SJCRH30 (cell line): Measurements from ENCODE around the gene SELENOS. TPM values are rescaled to one million over a fixed set of nuclear protein-coding genes. Genes with fewer than 3 reads are reported as not detected.

Experiments
- DNase-seq, 2 experiments: peaks; one replicate each; pipeline ENCODE4 v3.0.0-alpha.2; 2015 to 2020
- H3K27ac ChIP-seq: fragments of 250-450 bp; sonication (Bioruptor Pico); 2 replicates; pipeline ENCODE4 v1.5.1; 2020; ENCODE audit warnings: mild to moderate bottlenecking, moderate library complexity
- H3K27me3 ChIP-seq: fragments of 250-450 bp; sonication (Bioruptor Pico); 2 replicates; pipeline ENCODE4 v1.5.1; 2020; ENCODE audit warnings: mild to moderate bottlenecking, moderate library complexity
- H3K36me3 ChIP-seq: fragments of 250-450 bp; sonication (Bioruptor Pico); 2 replicates; pipeline ENCODE4 v1.5.1; 2020; ENCODE audit warnings: mild to moderate bottlenecking, moderate library complexity
- H3K4me1 ChIP-seq: fragments of 250-450 bp; sonication (Bioruptor Pico); 2 replicates; pipeline ENCODE4 v1.5.1; 2020; ENCODE audit warnings: mild to moderate bottlenecking, moderate library complexity
- H3K4me3 ChIP-seq: fragments of 250-450 bp; sonication (Bioruptor Pico); 2 replicates; pipeline ENCODE4 v1.5.1; 2020; ENCODE audit warnings: mild to moderate bottlenecking, moderate library complexity
- H3K9me3 ChIP-seq: fragments of 250-450 bp; sonication (Bioruptor Pico); replicated peaks from 2 replicates; pipeline ENCODE4 v1.5.1; 2020; ENCODE audit warnings: mild to moderate bottlenecking, moderate library complexity
- total RNA-seq: library from RNA; depleted of rRNA; stranded (reverse); fragments of >200 nt; shearing (Covaris generic); gene quantifications from 2 replicates; pipeline ENCODE4 v1.2.3, GENCODE V29; 2014; rRNA removed

SELENOS gene
- 51.0 and 60.1 TPM in 2 replicates for total RNA-seq

DNA sequence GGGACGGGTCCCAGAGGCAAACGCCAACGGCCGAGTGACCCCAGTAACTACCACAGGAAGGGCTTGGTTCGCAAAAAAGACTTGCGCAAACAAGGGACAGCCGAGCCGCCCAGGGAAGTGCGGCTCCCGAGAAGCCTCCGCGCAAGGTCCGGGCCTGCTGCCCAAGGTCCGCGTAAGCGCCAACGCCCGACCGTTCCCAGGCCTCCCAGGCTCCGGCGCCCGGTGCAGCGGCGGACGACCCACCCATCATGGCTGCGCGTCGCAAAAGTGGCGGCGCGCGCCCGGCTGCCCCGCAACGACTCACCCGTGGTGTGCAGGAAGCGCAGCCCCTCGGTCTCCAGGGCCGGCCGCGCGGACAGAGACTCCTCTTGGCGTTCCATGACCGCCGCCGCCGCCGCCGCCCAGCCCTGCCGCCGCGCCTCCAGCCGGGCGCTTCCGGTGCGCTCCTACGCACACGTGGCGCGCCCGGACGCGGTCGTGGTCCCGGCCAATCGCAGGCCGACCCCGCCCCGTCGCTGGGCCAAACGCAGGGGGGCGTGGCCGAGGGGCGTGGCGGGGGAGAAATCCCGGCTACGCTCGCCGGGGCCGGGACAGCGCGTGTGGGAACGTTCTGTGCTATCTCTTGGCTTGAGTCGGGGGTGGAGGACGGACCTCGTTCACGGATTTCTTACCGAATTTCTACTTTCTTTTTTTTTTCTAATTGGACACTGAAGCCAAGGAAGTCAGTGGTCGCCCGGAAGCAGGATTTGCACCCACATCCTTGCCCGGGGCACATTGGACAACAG lies at the start of gene SELENOS:
Gene SELENOS (minus strand): TSS at position 448 of the 785 bp plus-strand sequence. CDS start 68 bp downstream, at position 380.
- H3K27me3 ChIP-seq, result no peaks in the 10 kb centered on the region
- peak; percentile 87 to 94 for DNase-seq
- H3K27ac ChIP-seq, result peak within 1 kb of the TSS; percentile 41
- H3K36me3 ChIP-seq, result peaks cover 52% of the 10 kb centered on the region
- peak within 1 kb of the TSS; percentile 76 for H3K4me3 ChIP-seq
- H3K9me3 ChIP-seq, result no peaks in the 10 kb centered on the region
- H3K4me1 ChIP-seq, result peaks cover 12% of the 10 kb centered on the region; the same call in 1 of the 2 replicates

GRCh38 chr15:101326462-101327146 lies 49.3 kb upstream of the SELENOS start:
- peak; percentile 73 to 81 for DNase-seq
- H3K27me3 ChIP-seq, result no peaks in the 10 kb centered on the region
- peaks cover 10% of the 10 kb centered on the region for H3K4me1 ChIP-seq
- H3K27ac ChIP-seq, result peak overlapping the region; percentile 12; the same call in 1 of the 2 replicates
- H3K36me3 ChIP-seq, result no peaks in the 10 kb centered on the region
- peak overlapping the region; percentile 33 for H3K4me3 ChIP-seq
- H3K9me3 ChIP-seq, result no peaks in the 10 kb centered on the region

- H3K4me1 ChIP-seq, result peaks cover 10% of the 10 kb centered on the region
- H3K4me3 ChIP-seq, result no peak overlapping the region; the same call in 1 of the 2 replicates
- DNase-seq, result no peak
- H3K27me3 ChIP-seq, result no peaks in the 10 kb centered on the region
- H3K9me3 ChIP-seq, result no peaks in the 10 kb centered on the region
- H3K36me3 ChIP-seq, result no peaks in the 10 kb centered on the region
- H3K27ac ChIP-seq, result no peak overlapping the region
These were observed 48.7 kb upstream of the SELENOS start for GRCh38 chr15:101326026-101326315.

GRCh38 chr15:101325263-101326025 lies 48.2 kb upstream of the SELENOS start:
- Histone ChIP-seq H3K36me3 (no peaks in the 10 kb centered on the region), H3K4me1 (peaks cover 10% of the 10 kb centered on the region), H3K4me3 (no peak overlapping the region), H3K27ac (no peak overlapping the region), H3K27me3 (no peaks in the 10 kb centered on the region), H3K9me3 (no peaks in the 10 kb centered on the region)
- DNase-seq, result no peak

DNA sequence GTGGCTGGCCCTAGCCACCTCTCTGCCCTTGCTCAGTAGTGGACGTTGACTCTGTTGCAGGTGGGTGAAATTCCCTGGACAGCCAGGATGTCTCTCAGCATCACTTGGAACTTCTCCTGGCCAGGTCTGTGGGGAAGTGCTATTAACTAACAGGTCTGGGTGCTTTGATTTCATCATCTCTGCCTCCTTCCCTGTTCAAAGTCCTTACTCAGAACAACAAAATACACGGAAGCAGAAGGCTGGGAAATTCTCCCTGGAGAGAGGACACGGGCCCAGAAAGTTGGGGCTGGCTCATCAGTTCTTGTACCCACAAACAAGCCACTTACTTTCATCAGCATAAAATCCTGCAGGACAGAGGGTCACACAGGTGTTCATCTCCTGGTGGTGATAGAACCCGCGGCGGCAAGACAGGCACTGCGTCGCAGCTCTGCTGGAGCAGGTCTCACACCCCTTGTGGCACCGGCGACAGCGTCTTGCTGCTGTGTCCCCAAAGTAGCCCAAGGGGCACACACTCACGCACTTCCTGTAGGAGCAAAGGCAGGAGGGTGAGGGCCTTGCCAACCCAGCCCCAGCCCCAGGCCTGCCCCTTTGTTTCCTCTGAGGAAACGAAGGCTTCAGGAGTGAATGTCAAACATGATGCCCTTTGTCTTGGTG lies 47.4 kb upstream of the SELENOS start:
- peaks cover 10% of the 10 kb centered on the region for H3K4me1 ChIP-seq
- no peak for DNase-seq
- no peak overlapping the region for H3K4me3 ChIP-seq
- H3K9me3 ChIP-seq, result no peaks in the 10 kb centered on the region
- no peaks in the 10 kb centered on the region; the same call in 1 of the 2 replicates for H3K27me3 ChIP-seq
- H3K27ac ChIP-seq, result no peak overlapping the region
- no peaks in the 10 kb centered on the region for H3K36me3 ChIP-seq

- no peak for DNase-seq
- no peaks in the 10 kb centered on the region for H3K9me3 ChIP-seq
- H3K27ac ChIP-seq, result no peak overlapping the region
- no peaks in the 10 kb centered on the region for H3K36me3 ChIP-seq
- H3K27me3 ChIP-seq, result no peaks in the 10 kb centered on the region; the same call in 1 of the 2 replicates
- H3K4me1 ChIP-seq, result peaks cover 10% of the 10 kb centered on the region
- H3K4me3 ChIP-seq, result no peak overlapping the region
These were observed 46.7 kb upstream of the SELENOS start for GRCh38 chr15:101323793-101324523.

DNA sequence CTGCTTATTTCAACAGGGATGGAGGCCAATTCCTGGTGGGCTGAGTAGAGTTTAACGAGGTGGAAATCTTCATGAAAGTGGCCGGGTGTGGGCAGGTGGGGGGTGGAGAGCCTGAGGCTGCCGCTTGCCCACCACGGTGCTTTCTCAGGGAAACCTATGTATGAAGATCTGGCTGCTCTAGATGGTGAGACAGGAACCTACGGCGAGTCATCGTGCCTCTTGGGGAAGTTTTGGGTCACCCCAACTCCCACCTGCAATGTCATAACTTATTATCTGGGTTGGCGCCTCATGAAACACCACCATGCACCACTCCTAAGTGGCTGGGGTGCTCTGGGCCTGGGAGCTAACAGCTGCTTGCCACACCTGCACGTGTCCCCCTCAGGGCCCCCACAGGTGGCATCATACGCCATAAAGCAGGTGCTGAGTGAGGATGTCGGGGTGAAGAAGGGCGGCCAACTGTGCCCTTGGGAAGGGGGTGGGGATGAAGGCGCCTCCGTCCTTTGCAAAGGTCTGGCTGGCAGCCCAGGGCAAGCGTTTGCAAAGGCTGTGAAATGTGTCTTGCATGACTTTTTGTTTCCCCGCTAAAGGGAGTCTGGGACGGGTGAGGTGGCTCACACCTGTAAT lies 45.7 kb upstream of the SELENOS start:
- peaks cover 10% of the 10 kb centered on the region for H3K4me1 ChIP-seq
- no peak for DNase-seq
- H3K27me3 ChIP-seq, result no peaks in the 10 kb centered on the region; the same call in 1 of the 2 replicates
- H3K4me3 ChIP-seq, result no peak overlapping the region
- H3K36me3 ChIP-seq, result no peaks in the 10 kb centered on the region
- no peaks in the 10 kb centered on the region for H3K9me3 ChIP-seq
- no peak overlapping the region for H3K27ac ChIP-seq

DNA sequence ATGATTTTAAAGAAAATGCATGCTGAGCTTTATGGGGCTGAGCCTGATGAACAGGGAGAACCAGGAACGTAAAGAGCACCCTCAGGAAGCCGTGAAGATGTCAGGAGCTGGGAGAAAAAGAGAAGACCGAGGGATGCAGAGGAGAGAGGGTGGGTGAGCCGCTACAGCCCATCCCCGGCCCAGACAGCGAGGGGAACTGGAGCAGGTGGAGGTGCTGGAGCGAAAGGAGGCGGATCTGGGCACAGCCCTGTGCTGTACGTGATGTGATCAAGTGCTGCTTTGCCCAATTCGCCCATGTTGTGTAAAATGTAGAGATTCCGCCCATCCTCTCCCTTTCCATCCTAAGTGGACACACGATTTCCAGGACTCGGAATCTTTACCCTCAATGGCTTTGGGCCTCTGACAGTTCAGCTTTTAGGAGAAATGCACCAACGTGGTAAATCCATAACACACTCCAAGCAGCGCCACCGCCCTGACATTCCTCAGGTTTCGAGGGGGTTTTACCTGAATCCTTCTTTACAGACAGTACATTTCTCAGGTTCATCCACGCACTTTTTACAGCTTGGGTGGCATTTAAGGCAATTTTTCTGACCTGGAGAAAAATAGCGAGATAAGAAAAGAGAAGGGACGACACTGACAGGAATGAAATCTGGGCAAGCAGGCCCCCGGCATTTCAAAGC lies 44.9 kb upstream of the SELENOS start:
- H3K27ac ChIP-seq, result no peak overlapping the region
- H3K4me1 ChIP-seq, result peaks cover 10% of the 10 kb centered on the region
- no peak overlapping the region for H3K4me3 ChIP-seq
- no peaks in the 10 kb centered on the region; the same call in 1 of the 2 replicates for H3K27me3 ChIP-seq
- DNase-seq, result no peak
- no peaks in the 10 kb centered on the region for H3K9me3 ChIP-seq
- H3K36me3 ChIP-seq, result no peaks in the 10 kb centered on the region

GRCh38 chr15:101320501-101321052 lies 43.3 kb upstream of the SELENOS start:
- H3K36me3 ChIP-seq, result no peaks in the 10 kb centered on the region
- no peaks in the 10 kb centered on the region for H3K9me3 ChIP-seq
- H3K4me1 ChIP-seq, result no peaks in the 10 kb centered on the region; the same call in 1 of the 2 replicates
- H3K27ac ChIP-seq, result no peak overlapping the region
- H3K4me3 ChIP-seq, result no peak overlapping the region
- no peak for DNase-seq
- no peaks in the 10 kb centered on the region; the same call in 1 of the 2 replicates for H3K27me3 ChIP-seq

DNA sequence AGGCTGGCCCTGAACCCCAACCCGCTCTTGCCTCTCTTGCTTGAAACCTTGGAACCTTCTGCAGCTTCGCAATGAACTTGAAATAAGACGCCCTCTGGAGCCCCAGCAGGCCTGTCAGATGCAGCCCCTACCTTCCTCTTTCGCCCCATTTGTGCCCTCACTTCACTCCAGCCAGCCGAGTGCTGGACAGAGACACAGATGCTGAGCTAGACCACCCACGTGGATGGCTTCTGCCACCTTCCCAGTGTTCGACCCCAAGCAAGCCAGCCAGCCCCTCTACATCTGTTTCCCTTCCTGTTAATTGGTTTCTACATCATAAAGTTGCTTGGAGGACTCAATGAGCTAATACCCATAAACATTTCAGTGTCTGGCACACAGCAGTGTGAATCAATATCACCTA lies 41.6 kb upstream of the SELENOS start:
- Histone ChIP-seq H3K4me3 (no peak overlapping the region), H3K27me3 (peaks cover 3% of the 10 kb centered on the region), H3K4me1 (no peaks in the 10 kb centered on the region; the same call in 1 of the 2 replicates), H3K9me3 (no peaks in the 10 kb centered on the region), H3K36me3 (no peaks in the 10 kb centered on the region), H3K27ac (no peak overlapping the region)
- peak; percentile 54 to 68 for DNase-seq

DNA sequence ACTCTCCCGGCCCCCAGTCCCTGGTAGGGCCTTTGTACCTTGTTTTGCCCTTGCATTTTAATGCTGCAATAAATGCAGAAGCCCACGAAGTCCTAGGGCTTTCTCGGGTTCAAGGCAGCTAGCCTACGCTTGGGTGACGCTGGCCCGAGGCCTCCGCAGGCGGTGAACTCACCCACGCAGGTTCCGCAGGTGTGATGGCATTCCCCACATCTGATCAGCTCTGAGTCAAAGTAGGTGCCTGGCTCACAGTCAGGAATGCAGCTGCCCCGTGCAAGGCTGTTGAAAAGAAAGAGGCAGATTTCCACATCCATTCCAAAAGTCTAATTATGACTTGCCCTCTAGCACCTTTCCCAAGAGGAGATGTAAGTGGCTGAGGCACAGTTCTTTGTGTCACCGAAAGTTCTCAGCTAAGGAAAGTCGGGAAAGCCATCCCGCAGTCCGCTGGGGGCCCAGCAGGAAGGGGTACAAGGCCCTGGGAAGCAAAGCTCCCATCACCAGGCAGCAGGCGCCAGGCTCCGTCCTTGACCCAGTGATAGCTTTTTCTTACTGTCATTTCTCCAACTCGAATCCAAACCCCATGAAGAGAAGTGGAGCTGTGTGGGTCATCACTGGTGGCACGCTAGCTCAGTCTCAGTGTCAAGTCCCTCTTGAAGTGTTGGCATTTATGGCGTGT lies 41.0 kb upstream of the SELENOS start:
- Histone ChIP-seq H3K9me3 (no peaks in the 10 kb centered on the region), H3K27ac (no peak overlapping the region), H3K36me3 (no peaks in the 10 kb centered on the region), H3K4me1 (no peaks in the 10 kb centered on the region; the same call in 1 of the 2 replicates), H3K27me3 (peaks cover 3% of the 10 kb centered on the region), H3K4me3 (no peak overlapping the region)
- no peak for DNase-seq

GRCh38 chr15:101317336-101317872 lies 40.1 kb upstream of the SELENOS start:
- DNase-seq, result no peak
- Histone ChIP-seq H3K27me3 (peaks cover 3% of the 10 kb centered on the region), H3K36me3 (no peaks in the 10 kb centered on the region), H3K9me3 (no peaks in the 10 kb centered on the region), H3K4me1 (no peaks in the 10 kb centered on the region; the same call in 1 of the 2 replicates), H3K4me3 (no peak overlapping the region), H3K27ac (no peak overlapping the region)
